K562 (cell line): ENCODE data around the gene GLB1L3.

Experiments
- ATF3 ChIP-seq, 2 experiments: fragments of 450-650 bp in 1 of 2; sonication (generic) in 1 of 2; formaldehyde crosslinking in 1 of 2; IDR thresholded peaks in 1 of 2; conservative IDR thresholded peaks in 1 of 2; 2 replicates each; pipeline versions ENCODE4 v1.6.1 to v1.8.1; 2016 to 2023; ENCODE audit warnings: mild to moderate bottlenecking in 2 of 2, moderate library complexity in 2 of 2, inconsistent platforms in 1 of 2, missing genetic modification reagents in 1 of 2
- FOXJ3 ChIP-seq: sonication (generic); formaldehyde crosslinking; IDR thresholded peaks from 2 replicates; pipeline ENCODE4 v1.4.0; 2020; ENCODE audit warnings: mild to moderate bottlenecking, missing genetic modification reagents
- HCFC1 ChIP-seq: IDR thresholded peaks from 2 replicates; pipeline ENCODE4 v1.6.1; 2012; ENCODE audit warnings: low read depth, low read length, improper control_type of control experiment
- KHSRP ChIP-seq: fragments of 450-650 bp; IDR thresholded peaks from 2 replicates; pipeline ENCODE4 v1.6.1; 2017
- SNRNP70 ChIP-seq: fragments of 200-400 bp; formaldehyde crosslinking; optimal IDR thresholded peaks from 2 replicates; pipeline ENCODE3; 2017; ENCODE audit warnings: low read depth, low read length
- TAF1 ChIP-seq: IDR thresholded peaks from 2 replicates; pipeline ENCODE4 v1.6.1; 2011; ENCODE audit warnings: mild to moderate bottlenecking, low read length, moderate library complexity; ENCODE audit not compliant: insufficient read depth, control insufficient read depth, severe bottlenecking; ENCODE audit errors: extremely low read depth
- YBX1 ChIP-seq: fragments of 450-650 bp; IDR thresholded peaks from 2 replicates; pipeline ENCODE4 v1.7.1; 2016; ENCODE audit warnings: mild to moderate bottlenecking
- ZNF24 ChIP-seq: fragments of 450-650 bp; IDR thresholded peaks from 2 replicates; pipeline ENCODE4 v1.6.1; 2016
- ZNF324 ChIP-seq: fragments of 250-450 bp; sonication (Bioruptor Pico); IDR thresholded peaks from 2 replicates; pipeline ENCODE4 v1.4.0; 2020; ENCODE audit warnings: mild to moderate bottlenecking

GRCh38 chr11:134246100-134246499 lies 30.1 kb upstream of the GLB1L3 start:
- TF ChIP-seq YBX1: no peak
- no peak for TF ChIP-seq ZNF324 (CRISPR knock-in tag)
- TF ChIP-seq SNRNP70: no peak
- no peak for TF ChIP-seq HCFC1
- TF ChIP-seq FOXJ3 (CRISPR knock-in tag): no peak
- no peak for TF ChIP-seq ZNF24
- no peak for TF ChIP-seq TAF1
- no peak for TF ChIP-seq ATF3 (IDR thresholded peaks at IDR 0.05)
- no peak for TF ChIP-seq ATF3 (CRISPR knock-in tag; conservative IDR thresholded peaks at IDR 0.05)
- TF ChIP-seq KHSRP: no peak
